Measurements from ENCODE around the gene ARHGAP18. TPM values are rescaled to one million over a fixed set of nuclear protein-coding genes. Genes with fewer than 3 reads are reported as not detected.

The ARHGAP18 gene
- total RNA-seq, 1 donor from 2014 or later, result 5.3 TPM

GRCh38 chr6:129717277-129717676 is 7.3 kb upstream of the ARHGAP18 start:
- no peak for ATAC-seq

GRCh38 chr6:129713806-129714333 is 3.9 kb upstream of the ARHGAP18 start:
- ATAC-seq, result no peak

- ATAC-seq, result no peak
These were observed 1.3 kb upstream of the ARHGAP18 start for GRCh38 chr6:129711271-129711631.

GRCh38 chr6:129710450-129711270 is 683 bp upstream of the ARHGAP18 start:
- no peak for ATAC-seq

- ATAC-seq, result peak; percentile 20
These were observed 695 bp downstream of the ARHGAP18 start for GRCh38 chr6:129709196-129709768.

GRCh38 chr6:129708496-129709195 is 1.3 kb downstream of the ARHGAP18 start:
- no peak for ATAC-seq

GRCh38 chr6:129707882-129708495 is 2.0 kb downstream of the ARHGAP18 start:
- ATAC-seq, result no peak

GRCh38 chr6:129707028-129707427 is 2.9 kb downstream of the ARHGAP18 start:
- ATAC-seq, result no peak

- no peak for ATAC-seq
These were observed 4.8 kb downstream of the ARHGAP18 start for GRCh38 chr6:129705212-129705611.

GRCh38 chr6:129704708-129705107 is 5.3 kb downstream of the ARHGAP18 start:
- no peak for ATAC-seq

GRCh38 chr6:129701721-129702455 is 8.1 kb downstream of the ARHGAP18 start:
- ATAC-seq, result no peak

- no peak for ATAC-seq
These were observed 9.3 kb downstream of the ARHGAP18 start for GRCh38 chr6:129700666-129701065.

- ATAC-seq, result no peak
These were observed 10.3 kb downstream of the ARHGAP18 start for GRCh38 chr6:129699659-129700058.

GRCh38 chr6:129698430-129698829 is 11.5 kb downstream of the ARHGAP18 start:
- no peak for ATAC-seq

- no peak for ATAC-seq
These were observed 12.2 kb downstream of the ARHGAP18 start for GRCh38 chr6:129697788-129698187.

- ATAC-seq, result no peak
These were observed 13.1 kb downstream of the ARHGAP18 start for GRCh38 chr6:129696843-129697242.

- no peak for ATAC-seq
These were observed 14.0 kb downstream of the ARHGAP18 start for GRCh38 chr6:129696028-129696418.

- no peak for ATAC-seq
These were observed 14.5 kb downstream of the ARHGAP18 start for GRCh38 chr6:129695373-129696027.

- no peak for ATAC-seq
These were observed 15.9 kb downstream of the ARHGAP18 start for GRCh38 chr6:129694036-129694435.

GRCh38 chr6:129692467-129692866 is 17.5 kb downstream of the ARHGAP18 start:
- no peak for ATAC-seq

- no peak for ATAC-seq
These were observed 18.3 kb downstream of the ARHGAP18 start for GRCh38 chr6:129691709-129692108.

Data from esophagus mucosa (tissue), 1 donor.